ENCODE results near the gene LIM2. TPM values are rescaled to one million over a fixed set of nuclear protein-coding genes. Genes with fewer than 3 reads are reported as not detected.
A peak's percentile ranks its signal among the peaks of the same experiment; 100 is the strongest.

Gene LIM2
- total and polyA plus RNA-seq, 9 of the 15 experiments (the other 6 are each of a cell fraction or from before 2014, with no cell fraction given) = 0.07 to 0.45 (median 0.18) TPM; not detected in 4

DNA sequence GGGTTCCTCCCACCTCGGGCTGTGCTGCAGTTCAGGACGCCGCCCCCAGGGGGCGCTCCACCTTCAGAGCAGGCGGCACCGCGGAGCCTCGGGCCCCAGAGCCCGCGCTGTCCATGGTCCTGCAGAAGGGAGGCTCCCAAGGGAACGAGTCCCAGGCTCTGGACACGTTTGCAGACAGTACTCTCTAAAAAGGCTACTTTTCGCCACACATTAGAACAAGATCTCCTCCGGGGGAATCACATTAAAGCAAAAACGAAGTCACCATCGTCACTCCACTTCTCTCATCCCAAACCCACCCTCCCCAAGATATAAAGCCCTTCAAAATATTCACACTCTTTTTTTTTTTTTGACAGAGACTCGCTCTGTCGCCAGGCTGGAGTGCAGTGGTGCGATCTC lies 34.3 kb upstream of the LIM2 start (continued):
- TF ChIP-seq, protein P1, sequence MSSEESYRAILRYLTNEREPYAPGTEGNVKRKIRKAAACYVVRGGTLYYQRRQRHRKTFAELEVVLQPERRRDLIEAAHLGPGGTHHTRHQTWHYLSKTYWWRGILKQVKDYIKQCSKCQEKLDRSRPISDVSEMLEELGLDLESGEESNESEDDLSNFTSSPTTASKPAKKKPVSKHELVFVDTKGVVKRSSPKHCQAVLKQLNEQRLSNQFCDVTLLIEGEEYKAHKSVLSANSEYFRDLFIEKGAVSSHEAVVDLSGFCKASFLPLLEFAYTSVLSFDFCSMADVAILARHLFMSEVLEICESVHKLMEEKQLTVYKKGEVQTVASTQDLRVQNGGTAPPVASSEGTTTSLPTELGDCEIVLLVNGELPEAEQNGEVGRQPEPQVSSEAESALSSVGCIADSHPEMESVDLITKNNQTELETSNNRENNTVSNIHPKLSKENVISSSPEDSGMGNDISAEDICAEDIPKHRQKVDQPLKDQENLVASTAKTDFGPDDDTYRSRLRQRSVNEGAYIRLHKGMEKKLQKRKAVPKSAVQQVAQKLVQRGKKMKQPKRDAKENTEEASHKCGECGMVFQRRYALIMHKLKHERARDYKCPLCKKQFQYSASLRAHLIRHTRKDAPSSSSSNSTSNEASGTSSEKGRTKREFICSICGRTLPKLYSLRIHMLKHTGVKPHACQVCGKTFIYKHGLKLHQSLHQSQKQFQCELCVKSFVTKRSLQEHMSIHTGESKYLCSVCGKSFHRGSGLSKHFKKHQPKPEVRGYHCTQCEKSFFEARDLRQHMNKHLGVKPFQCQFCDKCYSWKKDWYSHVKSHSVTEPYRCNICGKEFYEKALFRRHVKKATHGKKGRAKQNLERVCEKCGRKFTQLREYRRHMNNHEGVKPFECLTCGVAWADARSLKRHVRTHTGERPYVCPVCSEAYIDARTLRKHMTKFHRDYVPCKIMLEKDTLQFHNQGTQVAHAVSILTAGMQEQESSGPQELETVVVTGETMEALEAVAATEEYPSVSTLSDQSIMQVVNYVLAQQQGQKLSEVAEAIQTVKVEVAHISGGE (CRISPR knock-in tag; IDR thresholded peaks at IDR 0.05) = 0 out of 6 replicates have a peak, but pooled peaks of 1 of the 3 experiments have one; percentile 23
- TF ChIP-seq ETV5 (CRISPR knock-in tag; IDR thresholded peaks at IDR 0.05; ENCODE audit: low read depth) (peak; percentile 92), ZNF609 (CRISPR knock-in tag; IDR thresholded peaks at IDR 0.05; ENCODE audit: borderline replicate concordance) (peak; percentile 66; the same call in 1 of the 2 replicates), ZBED1 (IDR thresholded peaks at IDR 0.05) (0 out of 2 replicates have a peak, but pooled peaks have one; percentile 8), KAT7 (CRISPR knock-in tag; IDR thresholded peaks at IDR 0.05; ENCODE audit: borderline replicate concordance) (peak; percentile 90; the same call in 1 of the 2 replicates), TEAD1 (CRISPR knock-in tag; IDR thresholded peaks at IDR 0.05) (peak; percentile 33 to 94; a peak in 2 of 4 replicates), POLR2G (IDR thresholded peaks at IDR 0.05; ENCODE audit: low read depth, low read length) (peak; percentile 23; the same call in 1 of the 2 replicates), TARDBP (IDR thresholded peaks at IDR 0.05) (peak; percentile 59; the same call in 1 of the 2 replicates), ZNF699 (CRISPR knock-in tag; IDR thresholded peaks at IDR 0.05; ENCODE audit: insufficient replicate concordance) (no peak), ZNF384 (IDR thresholded peaks at IDR 0.05; ENCODE audit: low read depth, low read length) (peak; percentile 56; the same call in 1 of the 2 replicates), HDAC3 (IDR thresholded peaks at IDR 0.05; ENCODE audit: borderline replicate concordance, partially characterized antibody) (no peak), NR1H2 (CRISPR knock-in tag; IDR thresholded peaks at IDR 0.05) (peak; percentile 93; the same call in 1 of the 2 replicates), HMG20A (CRISPR knock-in tag; conservative IDR thresholded peaks at IDR 0.05) (no peak), SIN3A (IDR thresholded peaks at IDR 0.05; ENCODE audit: borderline replicate concordance in 2 of 2, control insufficient read depth in 1 of 2, low read depth in 2 of 2, low read length in 2 of 2) (peak; percentile 77 to 79; a peak in 2 of 4 replicates), ZNF639 (CRISPR knock-in tag; conservative IDR thresholded peaks at IDR 0.05 in 1 of 2, IDR thresholded peaks at IDR 0.05 in 1 of 2) (0 out of 4 replicates have a peak, but pooled peaks of 1 of the 2 experiments have one; percentile 44), KLF16 (IDR thresholded peaks at IDR 0.05) (peak; percentile 55), NR3C1 (CRISPR knock-in tag; IDR thresholded peaks at IDR 0.05) (peak; percentile 97)
